CD4-positive, alpha-beta T cell (primary cell): ENCODE results near the gene TOE1. TPM values are rescaled to one million over a fixed set of nuclear protein-coding genes. Genes with fewer than 3 reads are reported as not detected.
"Not testable (repeated sequence)": the region's sequence is repeated elsewhere in the genome, so short reads cannot be mapped to it uniquely, and the experiment has no call there.

Source experiments
- ATAC-seq: fragments of 200-7000 bp; cut with Tn5 transposase; one replicate; pipeline ENCODE4 v1.10.0; 2022; ENCODE audit warnings: mild to moderate bottlenecking; ENCODE audit not compliant: poor library complexity
- CTCF ChIA-PET: fragments of 350-600 bp; sonication (Branson Sonifier 250); formaldehyde crosslinking; loops from one replicate; lab custom pipeline; 2021; ENCODE audit warnings: antibody characterized with exemption, inconsistent platforms; lab: Charles Lee
- POLR2A ChIA-PET: fragments of 350-600 bp; sonication (Branson Sonifier 250); formaldehyde crosslinking; loops from one replicate; lab custom pipeline; 2021; ENCODE audit warnings: antibody characterized with exemption, inconsistent platforms; lab: Charles Lee
- DNase-seq, 14 experiments: peaks; one replicate each; pipeline ENCODE4 v3.0.0-alpha.2; 2013 to 2020; ENCODE audit warnings: mixed read lengths in 2 of 14
- H3K27ac ChIP-seq, 2 donors: one replicate each; pipeline versions ENCODE4 v1.5.1 to v1.7.0; 2013; ENCODE audit warnings: low read length in 2 of 2, low read depth in 1 of 2, mild to moderate bottlenecking in 1 of 2
- H3K27me3 ChIP-seq, 2 experiments: 1 replicate in 1 of 2; 2 replicates in 1 of 2; pipeline versions ENCODE4 v1.6.1 to v1.7.0; 2013; ENCODE audit warnings: low read length in 2 of 2, control low read depth in 1 of 2, mild to moderate bottlenecking in 1 of 2, moderate library complexity in 1 of 2; ENCODE audit not compliant: insufficient read depth in 2 of 2, control insufficient read depth in 1 of 2
- H3K36me3 ChIP-seq: one replicate; pipeline ENCODE4 v1.6.1; 2013; ENCODE audit warnings: low read length, control low read depth; ENCODE audit not compliant: insufficient read depth
- H3K4me1 ChIP-seq: one replicate; pipeline ENCODE4 v1.6.1; 2013; ENCODE audit warnings: low read length, control low read depth; ENCODE audit not compliant: insufficient read depth
- H3K4me3 ChIP-seq: one replicate; pipeline ENCODE4 v1.5.1; 2013; ENCODE audit warnings: mild to moderate bottlenecking, low read length, moderate library complexity
- H3K9me3 ChIP-seq, 2 experiments: 1 replicate in 1 of 2; 2 replicates in 1 of 2; pipeline versions ENCODE4 v1.6.1 to v1.7.0; 2013; ENCODE audit warnings: low read length in 2 of 2, mild to moderate bottlenecking in 2 of 2, control low read depth in 1 of 2, moderate library complexity in 1 of 2; ENCODE audit not compliant: control insufficient read depth in 1 of 2, insufficient read depth in 1 of 2
- H3K27ac Mint-ChIP-seq: one replicate; pipeline ENCODE4 v1.8.0; 2020; ENCODE audit warnings: mixed read lengths
- H3K27me3 Mint-ChIP-seq: one replicate; pipeline ENCODE4 v1.8.0; 2021; ENCODE audit warnings: mixed read lengths
- H3K36me3 Mint-ChIP-seq: one replicate; pipeline ENCODE4 v1.8.0; 2021; ENCODE audit warnings: low read depth, mixed read lengths
- H3K4me1 Mint-ChIP-seq: one replicate; pipeline ENCODE4 v1.8.0; 2021; ENCODE audit warnings: low read depth, mixed read lengths
- H3K4me3 Mint-ChIP-seq: one replicate; pipeline ENCODE4 v1.8.0; 2020; ENCODE audit warnings: mild to moderate bottlenecking, mixed read lengths
- H3K9me3 Mint-ChIP-seq: one replicate; pipeline ENCODE4 v1.8.0; 2020; ENCODE audit warnings: mixed read lengths
- intact Hi-C, 2 experiments: fragments of 100-400 bp; cut with DNase I in 1 of 2; cut with micrococcal nuclease in 1 of 2; formaldehyde crosslinking; loops; one replicate each; pipeline versions ENCODE4 v1.15.1 to v1.9.0; 2023 to 2025; cut with DNase I, micrococcal nuclease
- total RNA-seq, 174 experiments: library from RNA in 2 of 174; stranded (reverse) in 2 of 174; gene quantifications; one replicate each; pipeline ENCODE4 v1.2.3 and lab custom pipeline; 2021 to 2026
- TF ChIP-seq, protein P1 (sequence below): fragments of 200-600 bp; IDR thresholded peaks from one replicate; pipeline ENCODE4 v1.8.0; 2022; ENCODE audit warnings: antibody characterized with exemption, mild to moderate bottlenecking

TOE1 gene
- total RNA-seq, 2 experiments from 2014 or later, result 44.5 to 46.2 TPM

DNA sequence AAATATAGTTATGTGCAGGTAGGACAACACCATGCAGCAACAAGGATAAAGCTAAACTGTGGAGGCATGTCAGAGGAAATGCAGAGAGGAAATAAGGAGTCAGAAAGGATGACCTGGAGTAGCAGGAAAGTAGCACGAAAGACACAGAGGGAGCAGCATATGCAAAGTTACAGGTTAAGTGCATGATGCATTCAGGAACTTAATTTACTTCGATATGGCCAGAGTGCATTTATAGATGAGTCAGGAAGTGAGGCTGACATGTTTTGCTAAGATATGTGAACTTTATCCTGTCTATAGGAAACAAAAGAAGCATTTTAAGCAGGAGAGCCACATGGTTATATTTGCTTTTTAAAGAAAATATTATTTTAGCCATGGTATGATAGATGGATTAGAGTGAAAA, 15.7 kb downstream of the TOE1 start:
- no peaks in the 10 kb centered on the region for H3K27me3 ChIP-seq
- H3K9me3 Mint-ChIP-seq, result no peaks in the 10 kb centered on the region
- intact Hi-C loops, result no loop called here
- peaks cover 2% of the 10 kb centered on the region for H3K4me1 ChIP-seq
- H3K4me3 ChIP-seq, result no peak overlapping the region
- TF ChIP-seq, protein P1, sequence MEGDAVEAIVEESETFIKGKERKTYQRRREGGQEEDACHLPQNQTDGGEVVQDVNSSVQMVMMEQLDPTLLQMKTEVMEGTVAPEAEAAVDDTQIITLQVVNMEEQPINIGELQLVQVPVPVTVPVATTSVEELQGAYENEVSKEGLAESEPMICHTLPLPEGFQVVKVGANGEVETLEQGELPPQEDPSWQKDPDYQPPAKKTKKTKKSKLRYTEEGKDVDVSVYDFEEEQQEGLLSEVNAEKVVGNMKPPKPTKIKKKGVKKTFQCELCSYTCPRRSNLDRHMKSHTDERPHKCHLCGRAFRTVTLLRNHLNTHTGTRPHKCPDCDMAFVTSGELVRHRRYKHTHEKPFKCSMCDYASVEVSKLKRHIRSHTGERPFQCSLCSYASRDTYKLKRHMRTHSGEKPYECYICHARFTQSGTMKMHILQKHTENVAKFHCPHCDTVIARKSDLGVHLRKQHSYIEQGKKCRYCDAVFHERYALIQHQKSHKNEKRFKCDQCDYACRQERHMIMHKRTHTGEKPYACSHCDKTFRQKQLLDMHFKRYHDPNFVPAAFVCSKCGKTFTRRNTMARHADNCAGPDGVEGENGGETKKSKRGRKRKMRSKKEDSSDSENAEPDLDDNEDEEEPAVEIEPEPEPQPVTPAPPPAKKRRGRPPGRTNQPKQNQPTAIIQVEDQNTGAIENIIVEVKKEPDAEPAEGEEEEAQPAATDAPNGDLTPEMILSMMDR, result no peak
- ATAC-seq (no peak), DNase-seq (no peak)
- no peak overlapping the region for H3K27ac Mint-ChIP-seq
- no peak overlapping the region for H3K27ac ChIP-seq
- H3K9me3 ChIP-seq, result no peaks in the 10 kb centered on the region
- no peaks in the 10 kb centered on the region for H3K36me3 Mint-ChIP-seq
- H3K27me3 Mint-ChIP-seq, result no peaks in the 10 kb centered on the region
- CTCF ChIA-PET, result no interaction called here
- H3K36me3 ChIP-seq, result no peaks in the 10 kb centered on the region
- POLR2A ChIA-PET, result no interaction called here
- H3K4me3 Mint-ChIP-seq, result no peak overlapping the region
- peaks cover 4% of the 10 kb centered on the region for H3K4me1 Mint-ChIP-seq

DNA sequence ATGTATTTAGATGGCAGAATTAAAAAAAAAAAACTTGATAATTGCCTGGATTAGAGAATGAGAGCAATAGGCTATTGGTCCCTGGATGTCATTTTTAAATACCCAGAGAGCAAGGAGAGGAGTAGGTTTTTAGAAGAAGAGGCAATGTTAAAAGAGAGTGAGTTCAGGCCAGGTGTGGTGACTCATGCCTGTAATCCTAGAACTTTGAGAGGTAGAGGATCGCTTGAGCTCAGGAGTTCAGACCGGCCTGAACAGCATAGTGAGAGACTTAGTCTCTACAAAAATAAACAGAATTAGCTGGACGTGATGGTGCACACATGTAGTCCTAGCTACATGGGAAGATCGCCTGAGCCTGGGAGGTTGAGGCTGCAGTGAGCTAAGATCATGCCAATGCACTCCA, 16.2 kb downstream of the TOE1 start:
- Mint-ChIP-seq H3K4me1 (peaks cover 4% of the 10 kb centered on the region), H3K36me3 (no peaks in the 10 kb centered on the region), H3K27ac (no peak overlapping the region), H3K27me3 (no peaks in the 10 kb centered on the region), H3K4me3 (no peak overlapping the region), H3K9me3 (no peaks in the 10 kb centered on the region)
- Histone ChIP-seq H3K27me3 (no peaks in the 10 kb centered on the region), H3K36me3 (no peaks in the 10 kb centered on the region), H3K4me1 (peaks cover 2% of the 10 kb centered on the region), H3K9me3 (no peaks in the 10 kb centered on the region), H3K27ac (no peak overlapping the region), H3K4me3 (no peak overlapping the region)
- ChIA-PET CTCF (no interaction called here), POLR2A (interaction anchor here (0.7 to 1.7 kb wide), 2 partner anchors 16 to 143 kb away, joined by 4 to 5 read pairs; partner anchors contain the start of genes MUTYH and TOE1)
- no peak for DNase-seq
- TF ChIP-seq, protein P1, result no peak
- no peak for ATAC-seq
- intact Hi-C loops, result no loop called here

- Mint-ChIP-seq H3K4me3 (no peak overlapping the region), H3K27me3 (no peaks in the 10 kb centered on the region), H3K27ac (no peak overlapping the region), H3K36me3 (no peaks in the 10 kb centered on the region), H3K9me3 (no peaks in the 10 kb centered on the region), H3K4me1 (peaks cover 4% of the 10 kb centered on the region)
- Histone ChIP-seq H3K27me3 (no peaks in the 10 kb centered on the region), H3K4me1 (peaks cover 2% of the 10 kb centered on the region), H3K9me3 (no peaks in the 10 kb centered on the region), H3K27ac (no peak overlapping the region), H3K36me3 (no peaks in the 10 kb centered on the region), H3K4me3 (no peak overlapping the region)
- TF ChIP-seq, protein P1, result peak; percentile 67
- ATAC-seq (peak; percentile 55), DNase-seq (peak; percentile 23 to 74 (median 38))
- CTCF ChIA-PET, result interaction anchor here (0.5 to 1.9 kb wide), 5 partner anchors 19 to 209 kb away, joined by 3 to 8 read pairs (median 7); no protein-coding TSS in a partner anchor
- POLR2A ChIA-PET, result interaction anchor here (1.2 to 2.2 kb wide), 2 partner anchors 131 to 133 kb away, joined by 6 to 8 read pairs; partner anchors contain the start of gene TESK2
- intact Hi-C loops, result loop anchor here (1.0 kb wide), 3 partner anchors 131 to 210 kb away; partner anchors contain the start of gene TESK2 (in 1 of the 2)
Observed at GRCh38 chr1:45359882-45360513, 20.0 kb downstream of the TOE1 start.

- H3K27ac Mint-ChIP-seq, H3K36me3 Mint-ChIP-seq: not testable (repeated sequence)
- intact Hi-C loops, result loop anchor here (1.0 kb wide), 2 partner anchors 132 to 209 kb away; no protein-coding TSS in a partner anchor
Observed at GRCh38 chr1:45360981-45361380, 21.0 kb downstream of the TOE1 start.

More at GRCh38 chr1:45360981-45361380, 21.0 kb downstream of the TOE1 start:
- not testable (repeated sequence) for H3K27ac ChIP-seq, H3K9me3 ChIP-seq, H3K4me3 ChIP-seq, H3K4me1 Mint-ChIP-seq, ATAC-seq, H3K36me3 ChIP-seq, H3K9me3 Mint-ChIP-seq, H3K4me3 Mint-ChIP-seq, DNase-seq, H3K27me3 ChIP-seq, H3K4me1 ChIP-seq, H3K27me3 Mint-ChIP-seq
- CTCF ChIA-PET, result interaction anchor here (1.4 to 1.9 kb wide), 2 partner anchors 132 to 208 kb away, joined by 7 to 8 read pairs; no protein-coding TSS in a partner anchor
- POLR2A ChIA-PET, result interaction anchor here (1.2 to 2.2 kb wide), 2 partner anchors 130 to 132 kb away, joined by 6 to 8 read pairs; partner anchors contain the start of gene TESK2
